K562 (cell line): ENCODE results near the gene C2CD2. TPM values are rescaled to one million over a fixed set of nuclear protein-coding genes. Genes with fewer than 3 reads are reported as not detected.

ENCODE experiments used
- BRD4 ChIP-seq: fragments of 200-600 bp; sonication (generic); IDR thresholded peaks from 2 replicates; pipeline ENCODE4 v1.6.1; 2017; ENCODE audit warnings: inconsistent platforms
- CREBBP ChIP-seq: IDR thresholded peaks from one replicate; pipeline ENCODE4 v1.6.1; 2012; ENCODE audit warnings: low read depth, mild to moderate bottlenecking, control low read depth, inconsistent platforms, low read length
- POLR2A ChIP-seq: fragments of 450-650 bp; conservative IDR thresholded peaks from 2 replicates; pipeline ENCODE4 v1.6.1; 2016
- THRAP3 ChIP-seq: fragments of 450-650 bp; IDR thresholded peaks from 2 replicates; pipeline ENCODE4 v1.6.1; 2016; ENCODE audit warnings: mild to moderate bottlenecking, inconsistent platforms, borderline replicate concordance
- TSHZ1 ChIP-seq: fragments of 250-450 bp; sonication (Bioruptor Pico); IDR thresholded peaks from 2 replicates; pipeline ENCODE4 v1.4.0; 2020; ENCODE audit warnings: mild to moderate bottlenecking, moderate library complexity
- ZNF280A ChIP-seq: fragments of 450-650 bp; IDR thresholded peaks from 2 replicates; pipeline ENCODE4 v1.6.1; 2018; ENCODE audit warnings: mild to moderate bottlenecking, low read depth; ENCODE audit not compliant: partially characterized antibody
- ZNF740 ChIP-seq, 3 experiments: fragments of 200-800 bp in 1 of 3; sonication (Bioruptor generic) in 1 of 3; sonication (generic) in 1 of 3; formaldehyde crosslinking in 1 of 3; IDR thresholded peaks; 2 replicates each; pipeline versions ENCODE4 v1.6.1 to v1.8.0; 2016 to 2022; ENCODE audit warnings: mild to moderate bottlenecking in 2 of 3, missing compliant biosample characterization in 2 of 3, missing genetic modification characterization in 2 of 3, missing genetic modification reagents in 1 of 3
- polyA plus RNA-seq, 8 experiments: library from polyadenylated mRNA; depleted of rRNA in 4 of 8; stranded (reverse) in 5 of 8; unstranded in 3 of 8; fragments of >200 nt; fragmentation: Nextera tagmentation in 2 of 8; fragmentation: Illumina TruSeq in 1 of 8; extraction: Ambion mirVana in 2 of 8; extraction: Trizol in 1 of 8; gene quantifications; 2 replicates each; pipeline versions ENCODE4 v1.2.1 to v1.2.3, GENCODE V29; 2011 to 2014; ENCODE audit warnings: inconsistent platforms in 1 of 8, missing spikeins in 1 of 8
- total RNA-seq, 7 experiments: library from RNA; depleted of rRNA in 6 of 7; stranded (reverse); fragments of >200 nt in 6 of 7; fragmentation: Illumina TruSeq in 2 of 7; extraction: Trizol in 2 of 7; gene quantifications; 2 replicates each; pipeline versions ENCODE4 v1.2.1 to v1.2.3, GENCODE V29; 2011 to 2021; ENCODE audit warnings: low replicate concordance in 1 of 7

The C2CD2 gene
- total and polyA plus RNA-seq, 9 of the 15 experiments (the other 6 are each of a cell fraction or from before 2014, with no cell fraction given) = 1.3 to 21.6 (median 12.1) TPM

- TF ChIP-seq ZNF280A = no peak
- TF ChIP-seq BRD4 = no peak
- TF ChIP-seq CREBBP = no peak
- TF ChIP-seq ZNF740 (CRISPR knock-in tag; IDR thresholded peaks at IDR 0.05) = peak; percentile 82
- no peak for TF ChIP-seq ZNF740 (tag; IDR thresholded peaks at IDR 0.05)
- TF ChIP-seq THRAP3 = peak; percentile 26; the same call in 1 of the 2 replicates
- no peak for TF ChIP-seq TSHZ1 (CRISPR knock-in tag)
- 0 out of 2 replicates have a peak, but pooled peaks have one; percentile 50 for TF ChIP-seq POLR2A
Observed at GRCh38 chr21:41954654-41955499, 1.1 kb upstream of the C2CD2 start (continued).
